GM18951 (cell line): ENCODE measurements around the gene NAXE.
"Not testable (repeated sequence)": the region's sequence is repeated elsewhere in the genome, so short reads cannot be mapped to it uniquely, and the experiment has no call there.

ENCODE experiments used
- POLR2A ChIP-seq: IDR thresholded peaks from 4 replicates; pipeline ENCODE4 v1.6.1; 2011; ENCODE audit warnings: mild to moderate bottlenecking; ENCODE audit not compliant: insufficient read length, insufficient read depth; ENCODE audit errors: extremely low read depth
- in situ Hi-C: fragments of 300-500 bp; cut with MboI; formaldehyde crosslinking; loops from one replicate; pipeline ENCODE4 v1.12.0; 2022; ENCODE audit warnings: low sequenced_read_pairs, mixed read lengths, inconsistent platforms; ENCODE audit not compliant: unreplicated experiment

The NAXE gene

DNA sequence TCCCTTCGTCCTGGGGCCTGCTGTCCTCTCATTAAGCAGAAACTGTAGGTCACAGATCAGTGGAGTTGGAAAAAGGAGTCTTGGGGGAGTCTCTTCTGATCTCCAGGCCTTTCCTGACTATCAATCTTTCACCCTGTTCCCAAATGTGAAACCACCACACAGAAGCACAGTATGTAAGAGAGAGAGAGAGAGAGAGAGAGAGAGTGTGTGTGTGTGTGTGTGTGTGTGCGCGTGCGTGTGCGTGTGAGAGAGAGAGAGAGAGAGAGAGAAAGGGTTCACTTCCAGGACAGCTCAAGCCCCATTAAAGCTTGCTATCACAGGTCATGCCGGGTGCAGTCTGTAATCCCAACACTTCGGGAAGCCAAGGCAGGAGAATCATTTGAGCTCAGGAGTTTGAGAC is 13.5 kb upstream of the NAXE start:
- in situ Hi-C loops, result no loop called here
- no peak for TF ChIP-seq POLR2A

DNA sequence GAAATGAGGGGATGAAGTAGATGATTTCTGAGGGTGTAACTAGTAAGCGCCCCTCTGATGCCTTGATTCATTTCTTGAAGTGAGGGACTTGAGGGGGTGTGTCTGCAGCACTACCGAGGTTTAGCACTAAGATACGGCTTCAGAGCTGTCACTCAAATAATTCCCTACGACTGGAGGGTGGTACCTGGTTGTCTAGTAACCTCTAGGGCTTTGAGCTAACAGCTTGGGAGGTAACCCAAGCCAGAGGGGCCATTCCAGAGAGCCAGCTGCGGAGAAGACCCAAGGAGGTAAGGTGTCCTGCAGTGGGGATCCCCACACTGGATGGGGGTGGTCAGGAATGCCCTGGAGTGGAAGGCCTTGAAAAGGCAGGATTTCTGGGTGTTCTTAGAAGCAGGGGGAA is 12.1 kb upstream of the NAXE start, which contains the start of gene TTC24:
Gene TTC24 (plus strand): TSS at position 252 of the 400 bp plus-strand sequence. CDS start 1,642 bp downstream, outside the sequence.
- in situ Hi-C loops, result no loop called here

DNA sequence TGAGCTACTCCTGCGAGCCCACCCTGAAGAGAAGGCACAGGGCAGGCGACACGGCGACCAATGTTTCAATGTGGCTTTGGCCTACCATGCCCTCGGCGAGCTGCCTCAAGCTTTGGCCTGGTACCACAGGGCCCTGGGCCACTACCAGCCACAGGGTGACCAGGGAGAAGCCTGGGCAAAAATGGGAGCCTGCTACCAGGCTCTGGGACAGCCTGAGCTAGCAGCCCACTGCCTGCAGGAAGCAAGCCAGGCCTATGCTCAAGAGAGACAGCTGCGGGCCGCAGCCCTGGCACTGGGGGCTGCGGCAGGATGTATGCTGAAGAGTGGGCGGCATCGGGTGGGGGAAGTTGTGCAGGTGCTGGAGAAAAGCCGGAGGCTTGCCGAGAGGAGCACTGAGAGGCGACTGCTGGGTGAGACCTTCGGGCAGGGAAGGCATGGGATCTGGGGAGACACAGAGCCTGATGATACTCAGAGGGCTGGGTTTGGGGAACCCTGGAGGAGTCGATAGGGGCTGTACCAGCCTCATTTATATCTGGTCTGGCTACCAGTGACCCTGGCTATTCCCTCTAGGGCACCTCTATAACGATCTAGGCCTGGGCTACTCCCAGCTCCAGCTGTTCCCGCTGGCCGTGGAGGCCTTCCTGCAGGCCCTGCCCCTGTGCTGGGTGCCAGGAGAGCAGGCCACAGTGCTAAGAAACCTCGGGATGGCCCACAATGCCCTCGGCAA is 9.8 kb upstream of the NAXE start:
- in situ Hi-C loops, result no loop called here
- no peak for TF ChIP-seq POLR2A

More for the DNA sequence above, 12.1 kb upstream of the NAXE start, which contains the start of gene TTC24:
- no peak for TF ChIP-seq POLR2A

DNA sequence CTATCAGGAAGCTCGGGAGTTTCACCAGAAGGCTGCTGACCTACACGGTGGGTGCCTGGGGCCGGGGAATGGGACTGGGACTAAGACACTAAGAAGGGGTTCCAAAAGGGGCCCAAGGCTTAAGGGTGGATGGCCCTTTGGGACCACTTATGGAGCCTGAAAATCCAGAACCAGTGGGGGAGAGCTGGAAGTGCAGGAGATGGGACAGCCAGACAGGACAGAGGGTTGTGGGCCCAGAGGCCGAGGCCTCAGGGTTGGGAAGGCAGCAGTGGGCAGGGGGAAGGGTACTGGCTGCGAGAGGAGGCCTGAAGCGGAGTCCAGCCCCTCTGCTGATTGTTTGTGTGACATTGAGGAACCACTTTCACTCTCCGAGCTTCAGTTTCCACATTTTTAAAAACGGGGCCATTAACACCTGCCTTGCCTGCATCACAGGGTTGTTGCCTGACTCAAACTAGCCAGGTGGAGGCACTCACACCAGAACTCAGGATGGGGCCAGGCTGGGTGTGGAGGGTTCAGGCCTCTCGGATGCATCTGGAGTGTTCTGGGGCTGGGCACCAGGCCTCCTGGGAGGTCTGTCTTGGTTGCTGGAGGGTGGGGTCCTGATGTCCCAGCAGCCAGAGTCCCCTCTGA is 9.1 kb upstream of the NAXE start:
- no peak for TF ChIP-seq POLR2A
- in situ Hi-C loops, result no loop called here

DNA sequence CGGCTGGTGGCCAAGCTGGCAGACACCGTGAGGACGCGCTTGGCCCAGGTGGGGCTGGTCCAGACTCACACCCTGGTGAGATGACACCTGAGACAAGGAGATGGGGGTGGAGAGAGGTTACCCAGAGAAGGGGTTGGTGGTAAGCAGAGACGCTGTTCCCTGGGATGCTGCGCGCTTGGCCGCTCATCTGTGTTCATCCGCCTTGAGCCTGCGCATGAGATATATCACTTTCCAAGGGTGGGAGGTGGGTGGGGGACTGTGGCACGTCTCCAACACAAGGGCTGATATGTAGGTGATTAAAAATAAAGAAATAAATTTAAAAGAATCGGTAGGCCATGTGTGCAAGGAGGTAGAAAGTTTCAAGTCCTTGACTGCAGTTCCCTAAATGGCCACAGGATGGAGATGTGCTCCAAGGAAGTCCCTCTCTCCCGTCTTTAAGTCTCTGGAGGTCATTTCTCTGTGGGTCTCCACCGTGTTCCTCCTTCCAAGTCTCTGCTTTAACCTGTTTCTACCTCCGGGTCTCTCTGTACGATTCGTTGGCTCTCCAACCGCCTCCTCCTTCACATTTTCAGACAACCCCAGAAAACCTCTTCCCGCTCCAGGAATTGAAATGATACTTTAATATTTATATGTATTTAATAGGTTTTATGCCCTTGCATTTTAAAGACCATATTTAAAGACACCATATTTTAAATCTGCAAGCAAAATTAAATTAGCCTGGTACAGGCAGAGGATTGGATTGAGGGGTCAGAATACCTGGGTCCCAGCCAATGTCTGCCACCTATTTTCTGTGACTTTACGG is 7.6 kb upstream of the NAXE start:
- in situ Hi-C loops, result no loop called here
- TF ChIP-seq POLR2A, result no peak

DNA sequence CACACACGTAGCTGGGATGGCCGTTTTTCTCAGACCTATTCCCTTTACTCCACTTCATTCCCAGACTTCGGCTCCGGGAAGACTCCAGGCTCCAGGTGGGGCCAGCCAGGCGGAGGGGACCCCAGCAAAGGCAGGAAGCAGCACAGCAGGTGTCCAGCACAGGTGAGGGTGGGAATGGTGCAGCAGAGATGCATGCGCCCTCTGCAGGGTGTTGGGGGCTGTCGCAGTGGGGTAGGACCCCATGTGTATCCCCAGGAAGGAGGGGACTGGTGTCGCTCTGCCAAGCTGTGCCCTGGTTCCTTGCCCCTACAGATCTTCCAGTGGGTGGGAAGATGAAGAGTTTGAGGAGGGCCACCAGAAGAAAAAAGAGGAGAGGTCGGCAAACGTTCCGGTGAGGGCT is 6.8 kb upstream of the NAXE start:
- in situ Hi-C loops, result no loop called here
- no peak for TF ChIP-seq POLR2A

DNA sequence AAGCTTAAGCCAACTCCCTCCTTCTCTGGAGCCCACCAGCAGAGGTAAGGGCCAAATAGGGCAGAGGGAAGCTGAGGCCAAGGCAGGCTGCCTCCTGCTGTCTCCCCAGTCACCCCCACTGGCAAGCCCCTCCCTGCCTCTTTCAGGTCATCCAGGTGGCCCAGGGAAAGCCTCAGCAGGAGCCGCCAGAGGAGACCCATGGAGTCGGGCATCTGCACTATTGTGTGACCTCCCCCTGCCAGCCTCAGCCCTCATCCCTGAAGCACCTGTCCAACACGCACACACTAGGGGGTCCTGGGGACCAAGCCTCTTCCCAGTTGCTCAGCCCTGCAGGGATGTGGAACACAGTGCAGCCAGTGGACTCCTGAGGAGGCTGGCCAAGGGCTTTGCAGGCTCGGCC is 5.3 kb upstream of the NAXE start:
- in situ Hi-C loops, result no loop called here
- no peak for TF ChIP-seq POLR2A

DNA sequence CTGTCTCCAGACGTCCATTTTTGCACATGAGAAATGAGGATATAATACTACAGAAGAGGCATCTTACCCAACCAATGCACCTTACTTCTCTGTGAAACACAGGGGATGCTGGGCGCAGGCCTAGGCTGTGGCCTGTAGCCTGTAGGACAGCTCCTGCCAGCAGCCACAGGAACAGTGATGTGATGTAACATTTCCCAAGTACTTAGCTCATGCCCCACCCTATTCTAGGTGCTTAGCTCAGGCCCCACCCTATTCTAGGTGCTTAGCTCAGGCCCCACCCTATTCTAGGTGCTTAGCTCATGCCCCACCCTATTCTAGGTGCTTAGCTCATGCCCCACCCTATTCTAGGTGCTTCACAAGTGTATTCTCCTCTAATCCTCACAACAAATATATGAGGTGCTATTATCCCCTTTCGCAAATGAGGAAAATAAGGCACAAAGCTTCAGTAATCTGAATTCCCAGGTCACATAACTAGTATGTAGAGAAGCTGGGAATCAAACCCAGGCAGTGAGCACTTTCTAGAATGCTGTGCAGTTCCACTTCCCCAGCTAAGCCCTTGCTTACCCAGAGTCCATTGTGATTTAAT is 4.6 kb upstream of the NAXE start:
- no peak for TF ChIP-seq POLR2A

DNA sequence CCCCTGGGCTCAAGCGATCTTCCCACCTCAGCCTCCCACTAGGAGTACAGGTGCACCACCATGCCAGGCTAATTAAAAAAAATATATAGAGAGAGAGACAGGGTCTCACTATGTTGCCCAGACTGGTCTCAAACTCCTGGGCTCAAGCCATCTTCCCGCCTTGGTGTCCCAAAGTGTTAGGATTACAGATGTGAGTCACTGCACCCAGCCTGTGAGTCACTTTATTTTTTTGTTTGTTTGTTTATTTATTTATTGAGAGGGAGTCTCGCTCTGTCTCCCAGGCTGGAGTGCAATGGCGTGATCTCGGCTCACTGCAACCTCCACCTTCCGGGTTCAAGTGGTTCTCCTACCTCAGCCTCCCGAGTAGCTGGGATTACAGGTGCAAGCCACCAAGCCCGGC is 3.6 kb upstream of the NAXE start:
- in situ Hi-C loops, result not testable (repeated sequence)

More for the DNA sequence above, 4.6 kb upstream of the NAXE start:
- in situ Hi-C loops, result no loop called here

DNA sequence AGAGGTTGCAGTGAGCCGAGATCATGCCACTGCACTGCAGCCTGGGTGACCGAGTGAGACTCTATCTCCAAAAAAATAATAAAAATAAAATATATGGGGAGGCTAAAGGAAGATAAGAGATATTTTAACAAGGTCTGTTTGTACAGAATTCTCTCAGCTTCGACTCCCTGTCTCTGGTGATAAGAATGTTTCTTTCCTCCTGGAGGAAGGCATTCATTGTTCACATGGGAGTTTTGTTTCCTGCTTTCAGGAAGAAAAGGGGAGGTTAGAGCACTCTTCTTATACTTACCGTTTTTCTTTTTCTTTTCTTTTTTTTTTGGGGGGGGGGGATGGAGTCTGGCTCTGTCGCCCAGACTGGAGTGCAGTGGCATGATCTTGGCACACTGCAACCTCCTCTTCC is 2.0 kb upstream of the NAXE start:
- in situ Hi-C loops, result no loop called here
- TF ChIP-seq POLR2A, result no peak

DNA sequence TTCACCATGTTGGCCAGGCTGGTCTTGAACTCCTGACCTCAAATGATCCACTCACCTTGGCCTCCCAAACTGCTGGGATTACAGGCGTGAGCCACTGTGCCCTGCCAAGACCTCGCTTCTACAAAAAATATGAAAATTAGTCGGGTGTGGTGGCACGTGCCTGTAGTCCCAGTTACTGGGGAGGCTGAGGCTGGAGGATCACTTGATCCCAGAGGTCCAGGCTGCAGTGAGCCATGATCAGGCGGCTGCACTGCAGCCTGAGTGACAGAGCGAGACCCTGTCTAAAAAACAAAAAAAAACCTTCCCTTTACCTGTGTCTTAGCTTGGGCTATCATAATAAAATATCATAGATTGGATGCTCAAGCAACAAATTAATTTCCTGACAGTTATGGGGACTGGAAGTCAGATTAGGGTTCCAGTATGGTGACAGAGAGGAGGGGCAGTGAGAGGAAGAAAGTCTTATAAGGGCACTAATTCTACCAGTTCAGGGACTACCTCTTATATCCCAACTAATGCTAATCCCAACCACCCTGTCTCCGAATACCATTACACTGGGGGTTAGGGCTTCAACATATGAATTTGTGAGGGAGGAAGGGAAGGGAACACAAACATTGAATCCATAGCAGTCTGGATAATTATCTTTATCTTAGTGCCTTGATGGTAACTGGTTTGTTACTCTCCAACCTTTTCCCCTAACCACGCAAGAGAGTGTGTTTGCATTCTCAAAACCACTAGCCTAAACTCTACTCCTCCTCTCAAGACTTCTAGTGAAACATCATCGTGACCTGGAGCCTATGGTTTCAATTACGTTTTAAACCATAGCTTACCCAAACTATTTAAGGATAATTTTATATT is 1.0 kb upstream of the NAXE start:
- in situ Hi-C loops, result no loop called here
- TF ChIP-seq POLR2A, result no peak

DNA sequence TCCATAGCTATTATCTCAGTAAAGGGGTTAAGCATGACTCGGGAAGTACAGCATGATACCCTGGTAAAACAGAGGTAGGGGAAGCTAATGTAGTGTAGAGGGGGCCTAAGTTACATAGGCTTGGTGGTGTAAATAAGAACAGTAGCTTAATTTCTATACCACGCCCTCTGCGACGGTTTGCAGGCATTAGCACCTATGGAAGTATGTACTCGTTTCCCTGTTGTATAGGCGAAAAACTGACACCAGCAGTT is 470 bp upstream of the NAXE start:
- no peak for TF ChIP-seq POLR2A
- in situ Hi-C loops, result no loop called here

DNA sequence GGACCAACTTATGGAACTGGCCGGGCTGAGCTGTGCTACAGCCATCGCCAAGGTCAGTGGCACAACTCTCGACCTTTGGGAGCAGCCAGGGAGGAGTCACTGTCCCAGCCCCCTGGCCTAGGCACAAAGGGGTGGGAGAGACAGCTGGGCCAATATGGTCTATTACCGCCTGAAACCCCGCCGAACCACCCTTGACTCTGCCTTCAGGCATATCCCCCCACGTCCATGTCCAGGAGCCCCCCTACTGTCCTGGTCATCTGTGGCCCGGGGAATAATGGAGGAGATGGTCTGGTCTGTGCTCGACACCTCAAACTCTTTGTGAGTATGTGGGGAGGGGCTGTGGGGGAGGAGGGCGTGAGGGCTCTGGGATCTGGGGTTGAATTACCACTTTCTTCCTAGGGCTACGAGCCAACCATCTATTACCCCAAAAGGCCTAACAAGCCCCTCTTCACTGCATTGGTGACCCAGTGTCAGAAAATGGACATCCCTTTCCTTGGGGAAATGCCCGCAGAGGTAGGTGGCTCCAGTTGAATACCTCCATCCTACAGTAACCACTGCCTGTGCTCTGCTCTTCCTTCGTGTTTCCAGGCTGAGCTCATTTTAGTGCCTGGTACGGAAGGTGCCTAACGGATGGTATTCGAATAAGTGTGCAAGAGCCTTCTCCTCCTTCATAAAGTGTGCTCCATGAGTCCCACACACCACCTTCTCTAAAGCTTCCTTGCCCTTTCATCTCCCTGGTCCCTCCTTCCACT is 758 bp downstream of the NAXE start:
- in situ Hi-C loops, result no loop called here
- TF ChIP-seq POLR2A, result no peak
